Measurements from ENCODE around the gene PLK3. TPM values are rescaled to one million over a fixed set of nuclear protein-coding genes. Genes with fewer than 3 reads are reported as not detected.

Gene PLK3
- total and polyA plus RNA-seq, 10 of the 15 experiments (the other 5 are each of a cell fraction or from before 2014, with no cell fraction given) = 1.5 to 23.2 (median 12.1) TPM

DNA sequence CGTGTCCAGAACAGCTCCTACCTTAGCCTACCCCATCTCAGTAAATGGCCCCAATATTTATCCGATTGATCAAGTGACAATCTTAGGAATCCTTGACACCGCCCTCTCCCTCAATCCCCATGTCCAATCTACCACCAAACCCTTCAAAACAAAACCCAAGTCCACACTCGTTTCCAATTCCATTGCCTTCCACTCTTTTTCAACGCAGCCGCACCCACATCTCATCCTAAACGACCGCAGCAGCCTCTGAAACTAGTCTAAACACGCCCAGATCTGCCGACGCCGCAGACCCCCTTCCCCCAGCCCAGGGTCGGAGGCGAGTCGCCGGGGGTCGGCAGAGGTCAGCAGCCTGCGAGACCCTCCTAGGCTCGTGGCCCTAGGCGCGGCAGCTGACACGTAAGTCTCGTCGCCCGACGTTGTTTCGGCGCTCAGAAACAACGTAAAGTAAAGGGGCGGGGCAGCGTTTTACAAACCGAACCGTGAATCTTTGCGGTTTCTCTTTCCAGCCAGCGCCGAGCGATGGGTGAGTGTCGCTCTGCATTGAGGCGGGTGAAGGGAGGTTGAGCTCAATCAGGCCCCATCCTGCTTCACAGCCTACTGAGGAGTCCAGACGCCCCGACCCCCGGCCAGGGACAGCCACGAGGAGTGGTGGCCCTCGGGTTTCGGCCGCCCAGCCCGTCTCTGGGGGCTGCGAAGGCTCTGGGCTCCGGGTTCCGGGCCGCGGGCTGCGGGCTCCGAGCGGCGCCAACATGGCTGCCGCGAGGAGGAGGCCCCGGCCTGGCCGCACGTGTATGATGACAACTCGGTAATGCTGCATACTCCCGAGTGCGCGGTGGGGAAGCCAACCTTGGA is 24.9 kb upstream of the PLK3 start, which contains the start of gene RPS8 (continued):
- TF ChIP-seq PAX5 (IDR thresholded peaks at IDR 0.05; ENCODE audit: borderline replicate concordance, low read depth, low read length) = 0 out of 2 replicates have a peak, but pooled peaks have one; percentile 29
- TF ChIP-seq HDAC2 (IDR thresholded peaks at IDR 0.05) = no peak
- TF ChIP-seq NFYA (IDR thresholded peaks at IDR 0.05; ENCODE audit: borderline replicate concordance, low read depth, low read length) = no peak
- no peak for TF ChIP-seq MTA3 (IDR thresholded peaks at IDR 0.05; ENCODE audit: borderline replicate concordance, low read length)
- no peak for TF ChIP-seq EP300 (IDR thresholded peaks at IDR 0.05; ENCODE audit: borderline replicate concordance in 1 of 2, control insufficient read depth in 1 of 2, low read depth in 2 of 2, low read length in 2 of 2)
- TF ChIP-seq, protein P1, sequence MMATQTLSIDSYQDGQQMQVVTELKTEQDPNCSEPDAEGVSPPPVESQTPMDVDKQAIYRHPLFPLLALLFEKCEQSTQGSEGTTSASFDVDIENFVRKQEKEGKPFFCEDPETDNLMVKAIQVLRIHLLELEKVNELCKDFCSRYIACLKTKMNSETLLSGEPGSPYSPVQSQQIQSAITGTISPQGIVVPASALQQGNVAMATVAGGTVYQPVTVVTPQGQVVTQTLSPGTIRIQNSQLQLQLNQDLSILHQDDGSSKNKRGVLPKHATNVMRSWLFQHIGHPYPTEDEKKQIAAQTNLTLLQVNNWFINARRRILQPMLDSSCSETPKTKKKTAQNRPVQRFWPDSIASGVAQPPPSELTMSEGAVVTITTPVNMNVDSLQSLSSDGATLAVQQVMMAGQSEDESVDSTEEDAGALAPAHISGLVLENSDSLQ (IDR thresholded peaks at IDR 0.05) = peak; percentile 28; the same call in 1 of the 2 replicates
- TF ChIP-seq, protein P2, sequence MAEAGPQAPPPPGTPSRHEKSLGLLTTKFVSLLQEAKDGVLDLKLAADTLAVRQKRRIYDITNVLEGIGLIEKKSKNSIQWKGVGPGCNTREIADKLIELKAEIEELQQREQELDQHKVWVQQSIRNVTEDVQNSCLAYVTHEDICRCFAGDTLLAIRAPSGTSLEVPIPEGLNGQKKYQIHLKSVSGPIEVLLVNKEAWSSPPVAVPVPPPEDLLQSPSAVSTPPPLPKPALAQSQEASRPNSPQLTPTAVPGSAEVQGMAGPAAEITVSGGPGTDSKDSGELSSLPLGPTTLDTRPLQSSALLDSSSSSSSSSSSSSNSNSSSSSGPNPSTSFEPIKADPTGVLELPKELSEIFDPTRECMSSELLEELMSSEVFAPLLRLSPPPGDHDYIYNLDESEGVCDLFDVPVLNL (IDR thresholded peaks at IDR 0.05; ENCODE audit: low read depth, low read length) = no peak
- no peak for TF ChIP-seq RAD21 (IDR thresholded peaks at IDR 0.05; ENCODE audit: insufficient read depth, low read depth, low read length)
- TF ChIP-seq TBL1XR1 (IDR thresholded peaks at IDR 0.05; ENCODE audit: low read depth, low read length) = no peak
- peak; percentile 90 for TF ChIP-seq ZBED1 (IDR thresholded peaks at IDR 0.05; ENCODE audit: borderline replicate concordance)
- TF ChIP-seq BACH1 (IDR thresholded peaks at IDR 0.05; ENCODE audit: borderline replicate concordance) = peak; percentile 81
- TF ChIP-seq, protein P3, sequence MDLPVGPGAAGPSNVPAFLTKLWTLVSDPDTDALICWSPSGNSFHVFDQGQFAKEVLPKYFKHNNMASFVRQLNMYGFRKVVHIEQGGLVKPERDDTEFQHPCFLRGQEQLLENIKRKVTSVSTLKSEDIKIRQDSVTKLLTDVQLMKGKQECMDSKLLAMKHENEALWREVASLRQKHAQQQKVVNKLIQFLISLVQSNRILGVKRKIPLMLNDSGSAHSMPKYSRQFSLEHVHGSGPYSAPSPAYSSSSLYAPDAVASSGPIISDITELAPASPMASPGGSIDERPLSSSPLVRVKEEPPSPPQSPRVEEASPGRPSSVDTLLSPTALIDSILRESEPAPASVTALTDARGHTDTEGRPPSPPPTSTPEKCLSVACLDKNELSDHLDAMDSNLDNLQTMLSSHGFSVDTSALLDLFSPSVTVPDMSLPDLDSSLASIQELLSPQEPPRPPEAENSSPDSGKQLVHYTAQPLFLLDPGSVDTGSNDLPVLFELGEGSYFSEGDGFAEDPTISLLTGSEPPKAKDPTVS (IDR thresholded peaks at IDR 0.05; ENCODE audit: low read depth, low read length) = no peak
- TF ChIP-seq ETV6 (conservative IDR thresholded peaks at IDR 0.05 in 1 of 2, IDR thresholded peaks at IDR 0.05 in 1 of 2; ENCODE audit: borderline replicate concordance in 1 of 2, low read depth in 1 of 2) = no peak
- TF ChIP-seq, protein P4, sequence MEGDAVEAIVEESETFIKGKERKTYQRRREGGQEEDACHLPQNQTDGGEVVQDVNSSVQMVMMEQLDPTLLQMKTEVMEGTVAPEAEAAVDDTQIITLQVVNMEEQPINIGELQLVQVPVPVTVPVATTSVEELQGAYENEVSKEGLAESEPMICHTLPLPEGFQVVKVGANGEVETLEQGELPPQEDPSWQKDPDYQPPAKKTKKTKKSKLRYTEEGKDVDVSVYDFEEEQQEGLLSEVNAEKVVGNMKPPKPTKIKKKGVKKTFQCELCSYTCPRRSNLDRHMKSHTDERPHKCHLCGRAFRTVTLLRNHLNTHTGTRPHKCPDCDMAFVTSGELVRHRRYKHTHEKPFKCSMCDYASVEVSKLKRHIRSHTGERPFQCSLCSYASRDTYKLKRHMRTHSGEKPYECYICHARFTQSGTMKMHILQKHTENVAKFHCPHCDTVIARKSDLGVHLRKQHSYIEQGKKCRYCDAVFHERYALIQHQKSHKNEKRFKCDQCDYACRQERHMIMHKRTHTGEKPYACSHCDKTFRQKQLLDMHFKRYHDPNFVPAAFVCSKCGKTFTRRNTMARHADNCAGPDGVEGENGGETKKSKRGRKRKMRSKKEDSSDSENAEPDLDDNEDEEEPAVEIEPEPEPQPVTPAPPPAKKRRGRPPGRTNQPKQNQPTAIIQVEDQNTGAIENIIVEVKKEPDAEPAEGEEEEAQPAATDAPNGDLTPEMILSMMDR (IDR thresholded peaks at IDR 0.05 in 2 of 3, conservative IDR thresholded peaks at IDR 0.05 in 1 of 3; ENCODE audit: control insufficient read depth in 2 of 3, extremely low read depth in 1 of 3, insufficient read depth in 1 of 3, low read depth in 3 of 3, low read length in 3 of 3) = no peak
- TF ChIP-seq, protein P5, sequence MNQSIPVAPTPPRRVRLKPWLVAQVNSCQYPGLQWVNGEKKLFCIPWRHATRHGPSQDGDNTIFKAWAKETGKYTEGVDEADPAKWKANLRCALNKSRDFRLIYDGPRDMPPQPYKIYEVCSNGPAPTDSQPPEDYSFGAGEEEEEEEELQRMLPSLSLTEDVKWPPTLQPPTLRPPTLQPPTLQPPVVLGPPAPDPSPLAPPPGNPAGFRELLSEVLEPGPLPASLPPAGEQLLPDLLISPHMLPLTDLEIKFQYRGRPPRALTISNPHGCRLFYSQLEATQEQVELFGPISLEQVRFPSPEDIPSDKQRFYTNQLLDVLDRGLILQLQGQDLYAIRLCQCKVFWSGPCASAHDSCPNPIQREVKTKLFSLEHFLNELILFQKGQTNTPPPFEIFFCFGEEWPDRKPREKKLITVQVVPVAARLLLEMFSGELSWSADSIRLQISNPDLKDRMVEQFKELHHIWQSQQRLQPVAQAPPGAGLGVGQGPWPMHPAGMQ (IDR thresholded peaks at IDR 0.05; ENCODE audit: borderline replicate concordance) = no peak
- TF ChIP-seq YY1 (IDR thresholded peaks at IDR 0.05; ENCODE audit: low read depth, low read length) = peak; percentile 93
- no peak for TF ChIP-seq NFXL1 (IDR thresholded peaks at IDR 0.05; ENCODE audit: borderline replicate concordance)
- TF ChIP-seq CHD2 (IDR thresholded peaks at IDR 0.05; ENCODE audit: borderline replicate concordance, low read depth, low read length) = peak; percentile 66
- TF ChIP-seq NBN (IDR thresholded peaks at IDR 0.05) = peak; percentile 99

Data from GM12878 (cell line).